Measurements from ENCODE around the gene TNFRSF12A.

GRCh38 chr16:3038256-3038655 is 18.1 kb downstream of the TNFRSF12A start:
- no peak for TF ChIP-seq CTCF (conservative IDR thresholded peaks at IDR 0.05 in 1 of 2, IDR thresholded peaks at IDR 0.05 in 1 of 2; ENCODE audit: low read depth in 1 of 2, low read length in 2 of 2)
- no peak for TF ChIP-seq EZH2 (IDR thresholded peaks at IDR 0.05; ENCODE audit: low read length, missing control alignments)
